SK-N-SH (cell line): Measurements from ENCODE around the gene MRM3. TPM values are rescaled to one million over a fixed set of nuclear protein-coding genes. Genes with fewer than 3 reads are reported as not detected.
"Not testable (repeated sequence)": the region's sequence is repeated elsewhere in the genome, so short reads cannot be mapped to it uniquely, and the experiment has no call there.

ENCODE experiments used
- CTCF ChIA-PET: fragments of 300-600, 350-600 bp; formaldehyde crosslinking; extraction: SDS; loops from one replicate; lab custom pipeline; 2021; lab: Yijun Ruan, JAX
- POLR2A ChIA-PET: fragments of 350-600 bp; sonication (Branson Sonifier 250); formaldehyde crosslinking; extraction: SDS; loops from one replicate; lab custom pipeline; 2020; ENCODE audit warnings: antibody characterized with exemption, inconsistent platforms; lab: Yijun Ruan, JAX
- DNase-seq: peaks from one replicate; pipeline ENCODE4 v3.0.0; 2012
- H2AFZ ChIP-seq: fragments of 200-600 bp; sonication (generic); 2 replicates; pipeline ENCODE4 v1.8.1; 2016; ENCODE audit warnings: antibody characterized with exemption, mild to moderate bottlenecking, low read depth
- H3F3A ChIP-seq: fragments of 200-600 bp; sonication (generic); replicated peaks from 2 replicates; pipeline ENCODE3; 2016; ENCODE audit warnings: antibody characterized with exemption, mild to moderate bottlenecking; ENCODE audit not compliant: insufficient read depth
- H3K27ac ChIP-seq, 2 experiments: fragments of 200-500 bp in 1 of 2; fragments of 200-600 bp in 1 of 2; sonication (Bioruptor generic) in 1 of 2; sonication (generic), shearing (Covaris generic) in 1 of 2; 2 replicates each; pipeline versions ENCODE4 v1.5.1 to v1.6.1; 2014 to 2016; ENCODE audit warnings: low read depth in 2 of 2, inconsistent platforms in 1 of 2, low read length in 1 of 2, mild to moderate bottlenecking in 1 of 2, mixed read lengths in 1 of 2
- H3K27me3 ChIP-seq: fragments of 200-600 bp; sonication (generic), shearing (Covaris generic); 2 replicates; pipeline ENCODE4 v1.6.1; 2016; ENCODE audit warnings: mixed run types; ENCODE audit not compliant: insufficient read depth
- H3K36me3 ChIP-seq, 2 experiments: fragments of 200-500 bp in 1 of 2; fragments of 200-600 bp in 1 of 2; sonication (Bioruptor generic) in 1 of 2; sonication (generic) in 1 of 2; replicated peaks in 1 of 2; 2 replicates each; pipeline versions ENCODE3 to v1.5.1; 2014 to 2016; ENCODE audit warnings: low read length in 1 of 2, mild to moderate bottlenecking in 1 of 2; ENCODE audit not compliant: insufficient read depth in 2 of 2, control insufficient read depth in 1 of 2
- H3K4me1 ChIP-seq, 2 experiments: fragments of 200-500 bp in 1 of 2; fragments of 200-600 bp in 1 of 2; sonication (Bioruptor generic) in 1 of 2; sonication (generic), shearing (Covaris generic) in 1 of 2; 2 replicates each; pipeline versions ENCODE4 v1.5.1 to v1.6.1; 2014 to 2016; ENCODE audit warnings: low read depth in 1 of 2, low read length in 1 of 2, mixed run types in 1 of 2; ENCODE audit not compliant: insufficient read depth in 2 of 2, control insufficient read depth in 1 of 2
- H3K4me2 ChIP-seq: fragments of 200-600 bp; sonication (generic), shearing (Covaris generic); 2 replicates; pipeline ENCODE4 v1.6.1; 2017; ENCODE audit warnings: mixed run types
- H3K4me3 ChIP-seq, 2 experiments: fragments of 200-500 bp in 1 of 2; fragments of 200-600 bp in 1 of 2; sonication (Bioruptor generic) in 1 of 2; sonication (generic), shearing (Covaris generic) in 1 of 2; 2 replicates each; pipeline versions ENCODE4 v1.5.1 to v1.8.1; 2014 to 2016; ENCODE audit warnings: low read depth in 2 of 2, inconsistent platforms in 1 of 2, low read length in 1 of 2, mild to moderate bottlenecking in 1 of 2, mixed read lengths in 1 of 2, moderate library complexity in 1 of 2
- H3K79me2 ChIP-seq: fragments of 200-600 bp; sonication (generic); 2 replicates; pipeline ENCODE4 v1.8.1; 2017; ENCODE audit warnings: mild to moderate bottlenecking; ENCODE audit not compliant: insufficient read depth
- H3K9ac ChIP-seq: fragments of 200-600 bp; sonication (generic); 2 replicates; pipeline ENCODE4 v1.6.1; 2017; ENCODE audit warnings: mixed run types
- H3K9me2 ChIP-seq: fragments of 200-600 bp; sonication (generic); 2 replicates; pipeline ENCODE4 v1.6.1; 2017; ENCODE audit warnings: mixed run types
- H3K9me3 ChIP-seq: fragments of 200-600 bp; sonication (generic); 2 replicates; pipeline ENCODE4 v1.6.1; 2017; ENCODE audit warnings: mixed run types, mild to moderate bottlenecking, moderate library complexity
- H4K20me1 ChIP-seq: fragments of 200-600 bp; sonication (generic); 2 replicates; pipeline ENCODE4 v1.6.1; 2017; ENCODE audit warnings: mild to moderate bottlenecking, mixed run types; ENCODE audit not compliant: insufficient read depth
- CHD2 ChIP-seq: fragments of 150-350 bp; IDR thresholded peaks from 2 replicates; pipeline ENCODE4 v1.6.1; 2018; ENCODE audit warnings: low read length; ENCODE audit not compliant: partially characterized antibody
- CTCF ChIP-seq: fragments of 200-600 bp; sonication (generic); IDR thresholded peaks from 2 replicates; pipeline ENCODE4 v1.6.1; 2017; ENCODE audit warnings: antibody characterized with exemption, mild to moderate bottlenecking, moderate library complexity
- EP300 ChIP-seq, 2 experiments: IDR thresholded peaks; 2 replicates each; pipeline versions ENCODE4 v1.4.0 to v1.6.1; 2012; ENCODE audit warnings: borderline replicate concordance in 1 of 2, low read depth in 1 of 2, low read length in 1 of 2
- EZH2phosphoT487 ChIP-seq: fragments of 200-600 bp; sonication (generic); IDR thresholded peaks from 2 replicates; pipeline ENCODE4 v1.6.1; 2017; ENCODE audit warnings: low read depth, mixed run types, mild to moderate bottlenecking, antibody characterized with exemption, moderate library complexity, borderline replicate concordance
- FOSL2 ChIP-seq: IDR thresholded peaks from 2 replicates; pipeline ENCODE4 v1.4.0; 2012; ENCODE audit warnings: low read depth, mild to moderate bottlenecking, moderate library complexity, borderline replicate concordance
- FOXJ3 ChIP-seq: sonication (generic); formaldehyde crosslinking; IDR thresholded peaks from 2 replicates; pipeline ENCODE4 v1.5.1; 2020; ENCODE audit warnings: mild to moderate bottlenecking, missing genetic modification reagents
- FOXM1 ChIP-seq: IDR thresholded peaks from 2 replicates; pipeline ENCODE4 v1.4.0; 2012; ENCODE audit warnings: low read depth, mild to moderate bottlenecking
- GABPA ChIP-seq: IDR thresholded peaks from 2 replicates; pipeline ENCODE4 v1.4.0; 2012; ENCODE audit warnings: low read depth, mild to moderate bottlenecking
- GATA2 ChIP-seq: sonication (generic); formaldehyde crosslinking; IDR thresholded peaks from 2 replicates; pipeline ENCODE4 v1.5.0; 2020; ENCODE audit warnings: mild to moderate bottlenecking, missing genetic modification reagents
- IRF3 ChIP-seq: fragments of 150-350 bp; IDR thresholded peaks from 2 replicates; pipeline ENCODE4 v1.6.1; 2016; ENCODE audit warnings: mild to moderate bottlenecking, low read depth, low read length
- JUND ChIP-seq: IDR thresholded peaks from 2 replicates; pipeline ENCODE4 v1.4.0; 2012
- MXI1 ChIP-seq: IDR thresholded peaks from 2 replicates; pipeline ENCODE4 v1.6.1; 2012; ENCODE audit warnings: mild to moderate bottlenecking, low read depth, low read length, improper control_type of control experiment
- NFIC ChIP-seq: IDR thresholded peaks from 2 replicates; pipeline ENCODE4 v1.4.0; 2012; ENCODE audit warnings: borderline replicate concordance
- PBX3 ChIP-seq: IDR thresholded peaks from 2 replicates; pipeline ENCODE4; 2012
- POLR2AphosphoS5 ChIP-seq: IDR thresholded peaks from 2 replicates; pipeline ENCODE4 v1.6.1; 2012; ENCODE audit warnings: low read depth, low read length
- SIN3A ChIP-seq: IDR thresholded peaks from 2 replicates; pipeline ENCODE4 v1.6.1; 2012; ENCODE audit warnings: low read depth, mild to moderate bottlenecking, low read length, moderate library complexity, borderline replicate concordance
- TAF1 ChIP-seq: IDR thresholded peaks from 2 replicates; pipeline ENCODE4 v1.6.1; 2012; ENCODE audit warnings: low read depth, mild to moderate bottlenecking, low read length, moderate library complexity, borderline replicate concordance
- TEAD4 ChIP-seq: IDR thresholded peaks from 2 replicates; pipeline ENCODE4 v1.4.0; 2012; ENCODE audit warnings: mild to moderate bottlenecking, borderline replicate concordance; ENCODE audit not compliant: insufficient read depth
- USF2 ChIP-seq: fragments of 150-350 bp; IDR thresholded peaks from 2 replicates; pipeline ENCODE4 v1.6.1; 2017; ENCODE audit warnings: antibody characterized with exemption, low read length, low read depth, borderline replicate concordance
- YY1 ChIP-seq: IDR thresholded peaks from 2 replicates; pipeline ENCODE4 v1.4.0; 2012; ENCODE audit warnings: low read depth, mild to moderate bottlenecking
- WGBS: methylation state at CpG from one replicate; pipeline ENCODE4 v1.1.6; 2017; ENCODE audit warnings: low lambda C conversion rate; 5-methylcytosine and 5-hydroxymethylcytosine counted together
- polyA plus RNA-seq, 3 experiments: library from polyadenylated mRNA; depleted of rRNA; stranded (reverse); fragments of >200 nt; gene quantifications; 2 replicates each; pipeline ENCODE4 v1.2.3, GENCODE V29; 2012

Gene MRM3
- polyA plus RNA-seq, 1 of the 3 experiments (the other 2 are of a cell fraction): 16.4 TPM

GRCh38 chr17:835263-835662 is 53.1 kb downstream of the MRM3 start (continued):
- peak in 1 of 2 experiments; percentile 55; a peak in 1 of 4 replicates for TF ChIP-seq EP300 (IDR thresholded peaks at IDR 0.05; ENCODE audit: borderline replicate concordance in 1 of 2, low read depth in 1 of 2, low read length in 1 of 2)
- TF ChIP-seq TAF1: no peak
- peak; percentile 89; the same call in 1 of the 2 replicates for TF ChIP-seq TEAD4
- peak; percentile 64 for TF ChIP-seq PBX3
- TF ChIP-seq FOXJ3: no peak
- TF ChIP-seq USF2: no peak

GRCh38 chr17:835721-836120 is 53.6 kb downstream of the MRM3 start:
- POLR2A ChIA-PET, H3K36me3 ChIP-seq, H3K27ac ChIP-seq, H3K4me1 ChIP-seq, H3K79me2 ChIP-seq, H2AFZ ChIP-seq, CTCF ChIA-PET, DNase-seq, H3F3A ChIP-seq, H3K9ac ChIP-seq, H3K4me3 ChIP-seq, H3K4me2 ChIP-seq, H3K9me3 ChIP-seq, H4K20me1 ChIP-seq, H3K9me2 ChIP-seq: not testable (repeated sequence)
- H3K27me3 ChIP-seq: peaks cover 18% of the 10 kb centered on the region; the same call in 1 of the 2 replicates
- WGBS: 76% methylated on average over 7 of the region's 27 CpGs

GRCh38 chr17:836151-836550 is 54.0 kb downstream of the MRM3 start:
- peaks cover 18% of the 10 kb centered on the region; the same call in 1 of the 2 replicates for H3K27me3 ChIP-seq
- H3K36me3 ChIP-seq: no peaks in the 10 kb centered on the region
- no peaks in the 10 kb centered on the region for H3K9me2 ChIP-seq
- 65% methylated on average over 5 of the region's 9 CpGs for WGBS
- H3K4me3 ChIP-seq: no peak overlapping the region
- no peaks in the 10 kb centered on the region for H3K9me3 ChIP-seq
- no peak for DNase-seq
- H3K4me1 ChIP-seq: no peaks in the 10 kb centered on the region
- H3K79me2 ChIP-seq: no peaks in the 10 kb centered on the region
- no peak overlapping the region for H3K9ac ChIP-seq
- no peak for TF ChIP-seq FOXM1
- TF ChIP-seq FOSL2: no peak
- no peak for TF ChIP-seq CHD2
- TF ChIP-seq NFIC: no peak
- TF ChIP-seq TAF1: no peak
- no peak for TF ChIP-seq IRF3
- no peak for TF ChIP-seq CTCF
- no peak for TF ChIP-seq GABPA
- no peak for TF ChIP-seq YY1
- TF ChIP-seq POLR2AphosphoS5: no peak
- no peak for TF ChIP-seq MXI1
- TF ChIP-seq GATA2: no peak
- TF ChIP-seq EZH2phosphoT487: no peak
- TF ChIP-seq SIN3A: no peak
- TF ChIP-seq JUND: no peak
- no peak for TF ChIP-seq USF2
- TF ChIP-seq, all 33 proteins: peak for 0
- H3K27ac ChIP-seq: no peak overlapping the region
- H3F3A ChIP-seq: no peaks in the 10 kb centered on the region
- 0 out of 2 replicates have a peak, but pooled peaks cover 4% of the 10 kb centered on the region for H4K20me1 ChIP-seq
- CTCF ChIA-PET: no interaction called here
- POLR2A ChIA-PET: no interaction called here
- no peak overlapping the region for H3K4me2 ChIP-seq
- H2AFZ ChIP-seq: no peak overlapping the region
